ENCODE measurements around the gene ARAP3. TPM values are rescaled to one million over a fixed set of nuclear protein-coding genes. Genes with fewer than 3 reads are reported as not detected.

Gene ARAP3
- total and polyA plus RNA-seq, 9 of the 15 experiments (the other 6 are each of a cell fraction or from before 2014, with no cell fraction given), result 0.83 to 25.7 (median 6.4) TPM

GRCh38 chr5:141717043-141717442, 35.0 kb upstream of the ARAP3 start:
- TF ChIP-seq ZNF444 (CRISPR knock-in tag; IDR thresholded peaks at IDR 0.05) (no peak), MAX (CRISPR knock-in tag; IDR thresholded peaks at IDR 0.05) (no peak), ZFP36 (IDR thresholded peaks at IDR 0.05; ENCODE audit: low read depth, low read length, partially characterized antibody) (peak; percentile 50), SPI1 (IDR thresholded peaks at IDR 0.05; ENCODE audit: borderline replicate concordance, low read depth, low read length) (0 out of 2 replicates have a peak, but pooled peaks have one; percentile 10)
- CTCF ChIA-PET (ENCODE audit: low intra/inter-chr PET ratio), result no interaction called here
- Histone ChIP-seq H2AFZ (ENCODE audit: low read depth, low read length) (no peak overlapping the region), H3K27me3 (ENCODE audit: control insufficient read depth in 2 of 2, insufficient read depth in 2 of 2, low read length in 2 of 2) (peaks cover 2 to 34% of the 10 kb centered on the region in 2 experiments; a peak in 3 of 5 replicates), H3K4me1 (replicated peaks in 1 of 2; ENCODE audit: control insufficient read depth in 2 of 2, insufficient read depth in 2 of 2, low read length in 2 of 2) (no peaks in the 10 kb centered on the region; a peak in 1 of 5 replicates), H3K9me3 (replicated peaks; ENCODE audit: control insufficient read depth, insufficient read depth, low read depth, low read length) (no peaks in the 10 kb centered on the region; the same call in 1 of the 2 replicates), H3K79me2 (ENCODE audit: control insufficient read depth, insufficient read depth, low read length) (no peaks in the 10 kb centered on the region), H3K9me1 (ENCODE audit: control insufficient read depth, insufficient read depth, low read length) (no peaks in the 10 kb centered on the region), H3K4me2 (ENCODE audit: insufficient read depth, low read length) (no peak overlapping the region), H3K27ac (ENCODE audit: extremely low read depth, low read depth, low read length) (no peak overlapping the region), H3K4me3 (no peak overlapping the region), H3K9ac (ENCODE audit: insufficient read depth in 1 of 2, low read depth in 2 of 2, low read length in 2 of 2) (no peak overlapping the region), H4K20me1 (replicated peaks; ENCODE audit: control insufficient read depth, insufficient read depth, low read length) (no peaks in the 10 kb centered on the region; the same call in 1 of the 2 replicates), H3K36me3 (ENCODE audit: control insufficient read depth, insufficient read depth, low read length) (no peaks in the 10 kb centered on the region)
- POLR2A ChIA-PET, result interaction anchor here (0.6 to 1.0 kb wide), 4 partner anchors 13 to 398 kb away, joined by 3 to 4 read pairs (median 4); no protein-coding TSS in a partner anchor
- intact Hi-C loops (cut with micrococcal nuclease) (no loop called here), in situ Hi-C loops (cut with MboI) (no loop called here)
- ATAC-seq (no peak), DNase-seq (ENCODE audit: extremely low read depth in 1 of 4, low spot score in 3 of 4) (no peak), FAIRE-seq (no peak)
- no TSS peak for BruUV-seq (replicated peaks)
- 3% methylated on average over 3 of the region's 3 CpGs for WGBS (ENCODE audit: insufficient coverage, low coverage, missing lambda C conversion rate)

GRCh38 chr5:141716468-141716867, 34.4 kb upstream of the ARAP3 start:
- Histone ChIP-seq H2AFZ (ENCODE audit: low read depth, low read length) (no peak overlapping the region), H3K9me3 (replicated peaks; ENCODE audit: control insufficient read depth, insufficient read depth, low read depth, low read length) (no peaks in the 10 kb centered on the region; the same call in 1 of the 2 replicates), H3K9ac (ENCODE audit: insufficient read depth in 1 of 2, low read depth in 2 of 2, low read length in 2 of 2) (no peak overlapping the region), H3K4me2 (ENCODE audit: insufficient read depth, low read length) (no peak overlapping the region), H4K20me1 (replicated peaks; ENCODE audit: control insufficient read depth, insufficient read depth, low read length) (no peaks in the 10 kb centered on the region; the same call in 1 of the 2 replicates), H3K27me3 (ENCODE audit: control insufficient read depth in 2 of 2, insufficient read depth in 2 of 2, low read length in 2 of 2) (peaks cover 2 to 39% of the 10 kb centered on the region in 2 experiments; a peak in 3 of 5 replicates), H3K36me3 (ENCODE audit: control insufficient read depth, insufficient read depth, low read length) (no peaks in the 10 kb centered on the region), H3K4me1 (replicated peaks in 1 of 2; ENCODE audit: control insufficient read depth in 2 of 2, insufficient read depth in 2 of 2, low read length in 2 of 2) (no peaks in the 10 kb centered on the region; a peak in 1 of 5 replicates), H3K9me1 (ENCODE audit: control insufficient read depth, insufficient read depth, low read length) (no peaks in the 10 kb centered on the region), H3K27ac (ENCODE audit: extremely low read depth, low read depth, low read length) (no peak overlapping the region), H3K79me2 (ENCODE audit: control insufficient read depth, insufficient read depth, low read length) (no peaks in the 10 kb centered on the region), H3K4me3 (no peak overlapping the region)
- in situ Hi-C loops (cut with MboI), result no loop called here
- ChIA-PET POLR2A (interaction anchor here (0.6 to 1.3 kb wide), 4 partner anchors 14 to 397 kb away, joined by 3 to 4 read pairs (median 4); no protein-coding TSS in a partner anchor), CTCF (ENCODE audit: low intra/inter-chr PET ratio) (no interaction called here)
- DNase-seq (ENCODE audit: extremely low read depth in 1 of 4, low spot score in 3 of 4) (no peak), ATAC-seq (no peak), FAIRE-seq (no peak)
- 0% methylated on average over 3 of the region's 3 CpGs for WGBS (ENCODE audit: insufficient coverage, low coverage, missing lambda C conversion rate)
- intact Hi-C loops (cut with micrococcal nuclease), result no loop called here
- no TSS peak for BruUV-seq (replicated peaks)
- TF ChIP-seq ZNF146 (CRISPR knock-in tag; IDR thresholded peaks at IDR 0.05; ENCODE audit: unreplicated experiment) (no peak), RBM25 (IDR thresholded peaks at IDR 0.05; ENCODE audit: low read depth, low read length, severe bottlenecking) (peak; percentile 88), RAD21 (CRISPR knock-in tag; conservative IDR thresholded peaks at IDR 0.05 in 1 of 2, IDR thresholded peaks at IDR 0.05 in 1 of 2) (no peak), BACH1 (tag; IDR thresholded peaks at IDR 0.05) (no peak), BCOR (IDR thresholded peaks at IDR 0.05) (0 out of 2 replicates have a peak, but pooled peaks have one; percentile 29), ZFP36 (IDR thresholded peaks at IDR 0.05; ENCODE audit: low read depth, low read length, partially characterized antibody) (peak; percentile 51)

Measured in K562 (cell line).